ENCODE data around the gene HOXA11.

HOXA11 gene

DNA sequence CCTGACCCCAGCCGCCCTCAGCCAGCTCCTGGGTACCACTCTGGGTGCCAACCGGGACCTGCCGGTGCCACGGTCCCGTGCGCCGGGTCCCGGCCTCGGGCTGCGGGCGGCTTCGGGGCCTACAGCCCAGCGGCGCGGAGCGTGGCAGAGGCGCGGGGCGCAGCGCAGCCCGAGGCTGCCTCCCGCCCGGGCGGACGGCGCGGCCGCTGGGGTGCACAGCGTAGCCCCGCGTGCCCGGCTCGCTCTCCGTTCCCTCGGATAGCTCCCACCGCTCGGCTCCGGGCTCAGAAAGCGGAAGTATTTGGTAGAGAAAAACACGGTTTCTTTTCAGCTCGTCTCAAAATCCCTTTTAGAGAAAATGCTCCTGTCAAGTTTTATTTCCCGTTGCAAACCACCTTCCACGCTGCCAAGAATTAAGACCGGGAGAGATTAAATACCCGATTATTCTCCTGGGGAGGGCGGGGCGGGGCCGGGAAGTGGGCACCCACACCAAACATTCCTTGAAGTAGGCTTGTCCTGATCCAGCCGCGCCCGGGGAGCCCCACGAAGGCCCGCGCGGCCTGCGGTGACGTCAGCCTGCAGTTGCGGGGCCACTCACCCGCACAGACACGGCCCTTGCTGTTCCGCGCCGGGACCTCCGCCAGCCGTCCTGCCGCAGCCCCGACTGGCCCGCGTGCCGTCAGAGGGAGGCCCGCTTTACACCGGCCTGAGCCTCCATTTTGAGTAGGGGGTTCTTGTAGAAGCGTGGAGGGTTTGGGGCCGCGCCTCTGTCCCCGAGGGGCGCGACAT is 7.7 kb upstream of the HOXA11 start:
- no peak for DNase-seq (ENCODE audit: low read depth)

DNA sequence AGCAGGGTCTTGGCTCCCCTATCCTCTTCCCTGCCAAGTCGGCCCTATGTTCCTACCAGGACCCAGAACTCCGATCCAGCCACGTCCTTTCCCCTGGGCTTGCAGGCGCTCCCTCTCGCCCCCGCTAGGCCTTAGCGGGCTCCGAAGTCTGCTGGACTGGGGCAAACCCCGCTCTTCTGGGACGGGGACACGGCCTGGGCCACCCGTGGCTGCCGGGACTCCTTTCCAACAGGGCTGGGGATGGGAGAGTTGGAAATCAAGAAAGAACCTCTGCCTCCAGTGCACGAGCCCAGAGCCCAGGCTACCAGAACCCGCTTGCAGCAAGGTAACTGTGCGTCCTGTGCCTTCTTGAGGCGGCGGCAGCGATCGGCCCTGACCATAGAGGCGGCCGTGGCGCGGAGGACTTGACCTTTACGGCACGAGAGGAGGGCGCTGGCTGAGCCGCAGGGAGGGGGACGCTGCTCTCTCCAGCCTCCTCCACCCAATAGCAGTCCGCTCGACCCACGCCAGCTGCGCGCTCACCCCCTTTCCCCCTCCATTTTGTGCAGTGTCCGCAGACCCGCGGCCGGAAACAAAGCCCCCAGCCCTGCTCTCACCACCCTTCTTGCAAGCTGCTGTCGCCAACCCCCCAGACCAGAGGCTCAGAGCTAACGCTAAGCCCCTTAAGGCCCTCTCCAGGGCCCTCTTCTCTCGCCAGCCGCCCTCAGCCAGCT is 7.0 kb upstream of the HOXA11 start:
- DNase-seq (ENCODE audit: low read depth), result no peak

DNA sequence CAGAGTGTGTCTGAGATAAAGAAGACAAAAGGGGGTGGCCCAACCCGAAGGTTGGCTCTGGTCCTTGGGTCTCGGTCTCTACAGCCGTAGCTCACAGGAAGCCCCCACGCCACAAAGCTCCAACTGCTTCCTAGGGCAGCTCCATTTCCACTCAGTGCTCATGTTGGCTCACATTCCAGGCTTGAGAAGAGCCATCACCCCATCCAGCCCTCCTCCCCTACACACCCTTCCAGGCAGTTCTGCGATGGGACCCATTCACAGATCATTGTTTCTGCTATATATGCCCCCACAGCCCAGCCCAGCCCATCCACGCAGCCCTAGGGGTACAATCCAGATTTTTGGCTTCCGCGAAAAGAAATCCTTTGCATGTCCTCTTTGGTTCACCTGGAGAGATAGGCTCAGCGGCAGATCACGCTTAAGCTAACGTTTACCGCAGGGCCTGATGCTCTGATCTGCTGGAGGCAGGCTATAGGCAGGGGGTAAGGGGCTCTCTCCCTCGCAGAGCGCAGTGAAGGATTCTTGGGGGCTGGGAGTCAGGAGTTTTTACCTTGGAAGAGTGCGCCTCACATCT is 6.2 kb upstream of the HOXA11 start:
- no peak for DNase-seq (ENCODE audit: low read depth)

DNA sequence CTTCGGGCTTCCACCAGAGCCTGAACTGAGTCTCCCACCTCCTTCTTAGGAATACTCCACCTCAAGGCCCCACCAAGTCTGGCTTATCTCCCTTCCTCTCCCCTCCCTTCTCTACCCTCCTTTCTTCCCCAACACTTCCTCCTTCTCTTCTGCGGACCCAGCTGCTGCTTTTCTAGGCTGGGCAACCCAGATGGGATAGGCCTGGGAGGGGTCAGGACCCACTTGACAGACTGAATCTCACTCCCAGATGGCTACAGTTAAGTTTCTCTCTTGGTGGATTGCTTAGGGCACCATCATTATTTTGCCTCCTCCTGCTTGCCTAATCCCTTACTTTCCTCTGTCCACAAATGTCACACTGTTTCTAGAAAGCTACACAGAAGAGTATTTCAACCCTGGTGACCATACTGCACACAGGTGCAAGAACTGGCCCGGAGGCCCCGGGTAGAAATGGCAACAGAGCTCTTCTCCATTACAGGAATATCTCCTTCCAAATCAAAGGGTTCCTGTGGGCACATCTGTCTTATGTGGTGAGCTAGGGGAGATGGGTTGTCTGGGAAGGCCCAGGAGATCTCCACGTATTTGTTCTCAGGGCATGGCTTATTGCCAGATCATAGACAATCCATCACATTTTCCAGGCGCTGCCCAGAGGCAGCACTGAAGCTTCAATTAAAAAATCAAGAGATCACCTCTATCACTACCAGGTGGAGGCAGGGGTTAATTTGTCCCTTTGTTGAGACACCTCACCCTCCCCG is 5.1 kb upstream of the HOXA11 start:
- DNase-seq (ENCODE audit: low read depth), result no peak

DNA sequence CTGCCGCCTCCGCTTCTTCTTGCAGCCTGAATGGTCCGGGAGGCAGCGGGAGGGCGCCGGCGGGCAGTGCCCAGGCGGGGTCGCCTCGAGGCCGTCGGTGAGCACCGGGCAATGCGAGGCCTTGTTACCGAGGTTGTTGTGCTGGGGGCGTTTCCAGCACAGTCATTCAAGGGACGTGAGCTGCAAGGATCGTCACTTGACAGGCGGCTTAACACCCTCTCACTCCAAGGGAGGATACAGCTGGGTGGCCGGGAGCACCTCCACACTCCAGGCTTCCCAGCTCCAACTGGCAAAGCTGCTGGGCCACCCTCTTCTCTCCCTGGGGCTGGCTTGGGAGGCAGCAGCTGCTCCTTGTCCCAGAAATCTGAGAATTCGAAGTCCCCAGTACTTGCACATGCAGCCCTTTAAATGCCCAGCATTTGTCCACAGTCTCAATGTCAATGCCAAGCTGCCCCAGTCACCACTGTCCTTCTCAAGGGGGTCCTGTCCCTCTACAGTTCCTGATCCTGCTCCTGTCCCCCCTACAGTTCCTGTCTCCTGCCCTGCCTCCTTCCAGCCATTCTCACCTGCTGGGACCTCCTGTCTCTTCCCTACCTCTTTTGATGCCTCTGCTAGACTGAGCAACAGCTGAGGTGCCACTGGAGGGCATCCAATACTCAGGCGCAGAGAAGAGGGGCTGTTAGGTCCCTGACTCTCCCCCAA is 4.4 kb upstream of the HOXA11 start:
- no peak for DNase-seq (ENCODE audit: low read depth)

DNA sequence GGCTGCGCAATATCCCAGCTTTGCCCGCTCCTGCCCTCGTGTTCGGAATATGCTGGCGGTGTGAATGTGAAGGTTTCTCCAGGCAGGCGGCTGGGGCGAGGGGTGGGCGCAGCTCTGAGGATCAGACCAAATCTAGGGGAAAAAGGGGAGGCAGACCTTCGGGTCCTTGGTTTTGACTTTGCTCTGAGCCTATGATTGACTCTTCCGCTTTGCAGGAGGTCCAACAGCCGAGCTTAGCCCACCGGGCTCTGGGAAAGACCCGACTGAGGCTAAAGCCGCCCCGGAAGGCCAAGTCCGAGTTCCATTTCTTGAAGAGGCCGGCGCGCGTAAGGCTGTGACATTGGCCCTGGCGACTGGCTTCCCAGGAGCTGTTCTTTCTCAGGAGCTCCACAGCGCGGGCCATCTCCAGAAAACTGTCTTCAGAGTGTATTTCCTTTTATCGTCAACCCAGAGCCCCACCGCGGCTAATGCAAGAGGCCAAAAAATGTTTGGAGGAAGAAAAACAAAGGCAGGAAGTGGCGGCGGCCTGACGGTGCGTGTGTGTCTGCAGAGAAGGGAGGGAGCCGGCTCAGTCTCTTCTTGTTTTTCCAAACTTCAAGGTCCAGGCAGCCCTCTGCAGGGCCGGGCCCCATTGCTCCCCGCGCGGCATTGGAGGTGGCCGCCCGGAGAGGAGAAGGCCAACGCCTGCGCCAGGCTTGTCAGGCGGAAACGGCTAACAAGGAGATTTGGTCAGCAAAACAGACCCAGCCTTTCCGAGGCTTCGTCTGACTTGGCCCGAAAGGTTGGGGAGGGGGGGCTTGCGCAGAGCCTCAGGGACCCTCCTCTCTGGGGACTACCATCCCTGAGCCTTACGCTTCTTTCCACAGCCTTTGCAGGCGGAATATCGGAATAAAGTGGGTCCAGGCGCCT is 3.6 kb upstream of the HOXA11 start:
- no peak for DNase-seq (ENCODE audit: low read depth)

DNA sequence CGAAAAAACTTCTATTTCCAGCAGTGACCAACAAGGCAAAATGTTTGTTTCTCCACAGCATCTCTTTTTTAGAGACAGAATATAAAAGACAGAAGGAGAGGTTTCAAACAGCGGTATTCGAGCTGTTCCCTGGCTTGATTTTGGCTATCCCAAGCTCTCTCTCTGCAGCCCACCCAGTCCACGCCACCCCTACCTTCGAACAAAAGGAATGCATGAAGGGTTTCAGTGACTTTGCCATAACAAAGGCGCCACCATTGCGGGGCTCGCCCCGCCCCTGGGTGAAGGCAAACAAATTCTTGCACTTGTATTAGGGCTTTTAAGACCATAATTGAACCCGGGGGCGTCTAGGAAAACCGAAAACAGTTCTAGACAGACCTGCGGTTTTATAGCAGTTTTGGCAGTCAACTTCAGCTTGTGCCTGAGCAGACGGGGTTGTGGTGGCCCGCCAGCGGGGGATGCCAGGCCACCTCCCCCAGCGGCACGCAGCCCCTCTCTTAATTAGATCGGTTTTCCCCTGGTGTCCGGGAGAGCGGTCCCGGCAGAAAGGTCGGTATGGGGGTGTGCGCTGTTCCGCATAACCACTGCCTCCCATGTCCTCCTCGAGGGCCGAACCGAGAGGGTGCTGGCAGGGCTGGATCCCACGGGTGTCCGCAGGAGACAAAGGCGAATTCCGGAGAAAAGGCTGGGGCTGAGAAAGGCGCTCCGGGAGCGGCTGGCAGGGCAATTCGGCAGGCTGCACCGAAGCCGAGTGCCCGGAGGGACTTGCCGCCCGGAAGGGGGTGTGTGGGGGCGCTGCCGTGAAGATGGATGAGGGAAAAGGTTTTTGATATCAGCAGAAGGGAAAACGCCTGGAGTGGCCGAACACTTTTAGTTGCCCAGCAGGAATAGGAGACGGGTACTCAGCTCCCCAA is 2.7 kb upstream of the HOXA11 start:
- no peak for DNase-seq (ENCODE audit: low read depth)

DNA sequence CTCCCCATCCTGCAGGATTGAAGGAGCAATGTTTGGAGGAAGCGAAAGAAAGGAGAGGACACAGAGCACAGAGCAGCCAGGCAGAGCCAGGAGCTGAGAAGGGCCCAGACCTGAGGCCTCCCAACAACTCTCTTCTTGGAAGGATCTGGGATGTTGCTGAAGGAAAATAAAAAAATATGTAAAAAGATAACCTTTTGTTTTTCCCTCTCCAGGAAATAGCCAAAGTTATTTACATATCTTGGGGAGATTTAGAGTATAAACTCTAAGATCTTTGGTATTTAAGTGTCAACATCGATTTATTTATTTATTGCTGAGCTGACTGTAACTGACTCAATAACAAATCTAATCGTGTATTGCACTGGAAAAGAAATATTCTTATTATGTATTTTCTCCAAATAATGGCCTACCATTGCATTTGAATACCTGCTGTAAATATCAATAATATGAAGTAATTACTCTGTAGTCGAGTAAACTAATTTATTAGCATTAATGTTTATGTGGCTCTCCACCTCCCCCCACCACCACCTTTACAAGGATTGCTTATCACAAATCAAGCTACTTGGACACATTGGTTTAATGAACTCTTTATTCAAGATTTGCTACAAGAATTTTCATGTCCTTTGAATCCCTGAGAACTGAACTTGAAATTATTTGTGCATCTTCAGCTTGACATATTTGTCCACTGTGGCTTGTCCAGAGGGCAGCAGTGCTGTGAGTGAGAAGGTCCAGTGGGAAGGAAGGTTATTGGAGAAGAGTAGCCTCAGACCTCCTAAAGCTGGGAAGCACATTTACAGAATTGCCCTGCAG is 1.8 kb upstream of the HOXA11 start:
- no peak for DNase-seq (ENCODE audit: low read depth)

DNA sequence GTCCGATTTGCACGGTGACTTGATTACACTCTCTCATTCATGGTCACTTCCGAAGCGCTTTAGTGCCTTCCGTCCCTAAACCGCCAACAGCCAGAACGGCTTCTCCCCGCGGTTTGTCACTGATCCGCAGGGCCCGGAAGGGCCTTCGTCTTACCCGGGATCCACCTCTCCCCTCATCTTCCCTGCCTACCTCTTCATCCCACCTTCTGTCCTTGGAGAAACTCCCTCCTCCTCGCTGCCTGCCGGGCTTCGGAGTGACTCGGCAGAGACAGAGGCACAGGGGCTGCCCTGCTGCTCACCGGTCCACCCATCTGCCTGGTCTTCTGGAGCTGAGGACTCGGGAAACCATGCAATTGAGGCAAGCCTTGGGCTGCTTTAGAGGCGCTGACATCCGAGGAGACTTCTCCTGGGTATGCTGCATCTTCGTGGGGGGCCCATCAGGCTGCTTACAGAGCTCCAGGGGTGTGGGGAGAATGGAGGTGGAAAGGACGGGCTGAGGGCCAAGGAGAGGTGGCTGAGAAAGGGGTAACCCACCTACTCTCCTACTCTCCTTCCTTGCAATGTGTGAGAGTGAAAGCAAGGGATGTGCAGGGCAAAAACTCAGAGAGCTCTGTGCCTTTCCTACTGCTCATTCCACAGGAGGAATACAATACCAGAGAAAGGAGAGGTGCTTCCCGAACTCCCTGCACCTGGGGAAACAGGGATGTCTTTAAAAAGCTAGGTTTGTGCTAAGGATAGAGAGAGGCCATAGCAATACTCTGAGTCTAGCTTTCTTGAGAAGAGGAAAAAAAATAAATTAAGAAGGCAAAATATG is 1.0 kb upstream of the HOXA11 start:
- no peak for DNase-seq (ENCODE audit: low read depth)

DNA sequence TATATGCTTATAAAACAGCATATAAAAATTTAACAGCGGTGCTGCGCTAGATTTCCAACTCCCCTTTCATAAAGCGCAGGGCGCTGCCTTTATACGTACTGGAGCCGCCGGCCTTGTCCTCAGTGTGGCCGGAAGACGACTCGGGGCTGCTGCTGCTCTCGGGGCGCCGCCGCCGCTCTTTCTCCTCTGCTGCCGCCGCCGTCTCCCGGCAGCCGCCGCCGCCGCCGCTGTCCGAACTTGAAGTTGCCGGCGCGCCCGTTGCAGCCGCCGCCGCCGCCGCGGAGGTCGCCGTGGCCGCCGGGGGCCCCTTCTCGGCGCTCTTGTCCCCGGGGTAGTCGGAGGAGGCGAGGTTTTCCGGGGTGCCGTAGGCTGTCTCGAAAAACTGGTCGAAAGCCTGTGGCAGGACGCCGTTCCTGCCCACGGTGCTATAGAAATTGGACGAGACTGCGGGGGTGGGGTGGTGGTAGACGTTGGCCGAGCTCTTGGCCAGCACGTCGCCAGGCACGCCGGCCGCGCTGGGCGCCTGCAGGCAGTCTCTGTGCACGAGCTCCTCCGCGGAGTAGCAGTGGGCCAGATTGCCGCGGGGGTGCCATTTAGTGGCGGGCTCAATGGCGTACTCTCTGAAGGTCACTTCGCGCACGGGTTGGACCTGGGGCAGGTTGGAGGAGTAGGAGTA is 557 bp downstream of the HOXA11 start:
- DNase-seq (ENCODE audit: low read depth), result no peak

DNA sequence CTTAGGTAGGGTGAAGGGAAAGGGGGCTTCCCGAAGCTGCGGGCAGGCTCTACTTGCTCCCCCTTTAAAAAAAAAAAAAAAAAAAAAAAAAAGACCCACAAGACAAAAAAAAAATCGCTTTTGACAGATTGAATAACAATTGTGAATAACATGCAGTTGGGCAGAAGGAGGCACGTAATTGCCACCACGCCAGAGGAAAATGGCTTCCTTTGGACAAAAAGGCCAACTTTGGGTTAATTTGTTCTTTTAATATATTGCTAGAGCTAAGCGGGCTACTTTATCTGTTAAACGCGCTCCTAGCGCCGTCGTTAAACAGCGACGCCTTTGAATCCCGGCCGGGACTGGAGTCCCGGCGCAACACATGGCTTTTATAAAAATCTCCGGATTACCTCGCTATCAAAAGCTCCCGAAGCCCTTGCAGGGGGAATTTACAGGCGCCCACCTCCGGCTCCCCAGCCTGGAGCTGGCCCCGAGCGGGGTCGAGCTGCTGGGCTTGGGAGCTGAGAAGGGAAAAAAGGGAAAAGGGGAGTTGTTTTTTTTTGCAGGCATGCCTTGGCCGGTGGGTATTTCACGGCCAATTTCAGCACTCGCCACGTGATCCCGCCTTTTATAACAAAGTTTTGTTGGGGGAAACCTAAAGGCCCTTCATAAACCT is 1.2 kb downstream of the HOXA11 start:
- DNase-seq (ENCODE audit: low read depth), result no peak

DNA sequence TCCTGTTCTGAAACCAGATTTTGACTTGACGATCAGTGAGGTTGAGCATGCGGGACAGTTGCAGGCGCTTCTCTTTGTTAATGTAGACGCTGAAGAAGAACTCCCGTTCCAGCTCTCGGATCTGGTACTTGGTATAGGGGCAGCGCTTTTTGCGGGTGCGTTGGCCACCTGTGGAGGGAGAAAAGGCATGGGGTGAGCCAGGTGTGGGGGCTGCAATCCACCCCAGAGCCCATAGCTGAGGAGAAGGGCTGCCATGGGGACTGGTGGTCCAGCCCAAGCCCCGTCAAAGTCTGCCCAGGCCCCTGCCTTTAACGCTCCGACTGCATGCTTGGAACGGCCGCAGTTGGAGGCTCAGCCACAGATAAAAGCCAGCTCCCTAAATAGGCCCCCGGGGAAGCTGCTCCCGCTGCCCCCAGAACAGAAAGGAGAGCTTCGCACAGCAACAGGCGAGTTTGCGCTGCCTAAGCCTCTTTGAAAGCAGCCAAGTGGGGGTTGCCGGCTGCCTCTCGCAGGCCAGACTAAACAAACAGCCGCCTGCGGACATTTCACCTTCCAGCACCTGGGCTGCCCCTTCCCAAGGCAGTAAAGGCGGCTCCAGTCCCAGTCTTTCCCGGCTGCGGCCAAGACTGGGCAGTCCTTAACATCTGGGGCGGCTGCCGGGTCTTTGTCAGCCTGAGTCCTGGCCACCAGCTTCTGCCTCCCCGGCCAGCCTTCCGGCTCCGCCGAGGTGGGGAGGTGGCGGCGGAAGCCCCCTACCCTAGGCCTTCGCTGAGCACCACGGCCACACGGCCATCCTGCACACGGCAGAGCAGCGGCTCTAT is 2.0 kb downstream of the HOXA11 start:
- no peak for DNase-seq (ENCODE audit: low read depth)

DNA sequence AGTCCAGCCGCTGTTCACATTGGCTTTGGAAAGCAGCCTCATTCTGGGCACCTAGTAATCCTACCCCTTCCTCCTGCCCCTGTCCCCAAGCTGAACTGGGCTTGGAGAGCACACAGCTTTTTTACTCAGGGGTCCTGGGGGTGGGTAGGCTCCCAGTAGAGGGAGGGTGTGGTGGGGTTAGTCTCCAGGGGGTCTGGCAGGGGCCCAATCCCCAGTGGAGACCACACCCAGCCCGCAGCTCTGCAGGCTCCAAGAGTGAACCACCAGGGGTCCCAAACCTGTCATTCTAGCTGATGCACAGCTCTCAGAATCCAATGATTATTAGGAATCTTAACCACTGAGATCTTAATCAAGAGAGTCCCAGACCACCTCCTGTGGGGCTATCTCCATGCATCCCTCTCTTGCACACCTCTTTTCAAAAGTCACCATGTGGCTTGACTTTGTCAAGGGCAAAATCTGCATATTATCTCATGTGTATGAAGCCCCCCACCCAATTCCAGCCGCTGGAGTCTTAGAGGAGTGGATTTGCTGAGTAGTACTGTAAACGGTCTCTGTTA is 2.7 kb downstream of the HOXA11 start:
- DNase-seq (ENCODE audit: low read depth), result no peak

DNA sequence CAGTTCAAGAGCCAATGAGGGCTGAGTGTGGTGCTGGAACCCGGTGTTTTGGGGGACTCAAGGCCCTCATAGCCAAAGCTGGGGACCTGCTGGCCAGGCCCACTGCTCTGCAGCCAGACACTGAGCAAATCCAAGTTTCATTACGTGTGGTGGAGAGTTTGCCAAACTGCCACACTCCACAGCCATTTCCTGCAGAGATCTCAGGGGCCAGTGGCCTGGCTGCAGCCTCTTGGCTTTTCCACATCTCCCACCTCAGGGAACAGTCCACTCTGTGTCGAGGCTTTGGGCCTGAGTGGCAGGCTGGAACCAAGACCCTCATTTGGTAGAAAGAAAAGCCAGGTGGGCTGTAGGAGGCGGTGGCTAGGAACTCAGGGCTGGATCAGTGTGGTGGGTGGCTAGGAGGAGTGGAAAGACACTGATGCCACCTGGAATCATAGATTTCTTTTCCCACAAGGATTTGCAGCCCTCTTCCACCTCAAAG is 3.2 kb downstream of the HOXA11 start:
- no peak for DNase-seq (ENCODE audit: low read depth)
